ENCODE data around the gene RGSL1. TPM values are rescaled to one million over a fixed set of nuclear protein-coding genes. Genes with fewer than 3 reads are reported as not detected.

RGSL1 gene
- total and polyA plus RNA-seq, 9 of the 15 experiments (the other 6 are each of a cell fraction or from before 2014, with no cell fraction given): 0.03 TPM; not detected in 8

DNA sequence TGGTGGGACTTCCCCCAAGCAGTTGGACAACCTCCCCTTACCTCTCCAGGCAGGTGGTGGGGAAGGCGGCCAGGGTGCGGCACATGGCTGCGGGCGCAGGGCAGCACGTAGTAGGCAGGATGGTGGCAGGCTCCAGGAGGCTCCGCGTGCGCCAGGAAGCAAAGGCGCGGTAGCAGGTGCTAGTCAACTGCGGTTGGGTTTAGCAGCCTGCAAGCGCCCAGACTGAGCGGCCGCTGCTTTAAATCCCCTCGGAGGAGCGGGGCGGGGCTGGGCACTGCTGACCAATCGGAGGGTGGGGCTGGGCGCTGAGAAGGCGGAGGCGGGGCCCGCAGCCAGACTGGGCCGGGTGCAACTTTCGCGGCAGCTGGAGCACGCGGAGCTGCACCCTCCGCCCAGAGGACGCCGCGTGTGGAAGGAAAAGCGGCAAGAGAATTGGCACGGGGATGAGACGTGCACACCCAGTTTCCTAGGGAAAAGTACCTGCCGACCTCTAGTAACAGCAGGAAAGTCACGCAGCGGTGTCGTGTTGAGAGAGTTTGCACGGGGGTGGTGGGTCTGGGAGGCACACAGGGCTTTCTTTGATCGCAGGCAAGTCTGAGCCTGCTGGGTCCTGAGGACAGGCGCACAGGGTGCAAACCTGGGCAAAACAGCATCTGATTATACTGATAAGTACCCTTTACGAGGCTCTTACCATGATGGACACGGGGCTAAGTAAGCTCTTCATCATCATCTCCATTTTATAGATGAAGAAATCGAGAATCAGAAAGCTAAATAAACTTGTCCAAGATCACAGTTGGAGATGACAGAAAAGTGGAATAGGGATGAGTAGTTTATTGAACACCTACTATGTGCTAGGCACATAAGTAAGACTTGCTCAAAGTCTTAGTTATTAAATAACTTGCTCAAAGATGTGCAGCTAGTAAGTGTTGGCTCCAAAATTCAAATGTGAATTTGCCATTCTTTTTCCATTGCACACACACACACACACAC is 154.5 kb downstream of the RGSL1 start, which contains the start of gene RGS16 (continued):
- TF ChIP-seq ZNF79 (CRISPR knock-in tag; IDR thresholded peaks at IDR 0.05; ENCODE audit: low read depth) (no peak), BRF2 (IDR thresholded peaks at IDR 0.05; ENCODE audit: borderline replicate concordance, insufficient read depth, insufficient read length) (no peak), U2AF1 (optimal IDR thresholded peaks at IDR 0.05; ENCODE audit: low read depth, low read length) (no peak), ZNF263 (CRISPR knock-in tag; IDR thresholded peaks at IDR 0.05; ENCODE audit: borderline replicate concordance) (peak; percentile 77; the same call in 1 of the 2 replicates), ARHGAP35 (IDR thresholded peaks at IDR 0.05; ENCODE audit: partially characterized antibody) (peak; percentile 7), MCM7 (IDR thresholded peaks at IDR 0.05) (no peak), XRCC3 (IDR thresholded peaks at IDR 0.05) (no peak), RBM39 (optimal IDR thresholded peaks at IDR 0.05; ENCODE audit: low read depth, low read length) (no peak), HNRNPL (IDR thresholded peaks at IDR 0.05; ENCODE audit: low read depth, low read length) (no peak), C11orf30 (IDR thresholded peaks at IDR 0.05; ENCODE audit: low read depth) (no peak), RCOR1 (IDR thresholded peaks at IDR 0.05; ENCODE audit: borderline replicate concordance in 1 of 2, low read depth in 2 of 2, low read length in 2 of 2) (no peak), DPF2 (IDR thresholded peaks at IDR 0.05) (peak; percentile 34; the same call in 1 of the 2 replicates), MYBL2 (IDR thresholded peaks at IDR 0.05; ENCODE audit: low read depth) (no peak), MYBL2 (CRISPR knock-in tag; IDR thresholded peaks at IDR 0.05; ENCODE audit: borderline replicate concordance) (no peak; the same call in 1 of the 2 replicates), OTX1 (CRISPR knock-in tag; IDR thresholded peaks at IDR 0.05) (no peak)
- TF ChIP-seq, protein P1, sequence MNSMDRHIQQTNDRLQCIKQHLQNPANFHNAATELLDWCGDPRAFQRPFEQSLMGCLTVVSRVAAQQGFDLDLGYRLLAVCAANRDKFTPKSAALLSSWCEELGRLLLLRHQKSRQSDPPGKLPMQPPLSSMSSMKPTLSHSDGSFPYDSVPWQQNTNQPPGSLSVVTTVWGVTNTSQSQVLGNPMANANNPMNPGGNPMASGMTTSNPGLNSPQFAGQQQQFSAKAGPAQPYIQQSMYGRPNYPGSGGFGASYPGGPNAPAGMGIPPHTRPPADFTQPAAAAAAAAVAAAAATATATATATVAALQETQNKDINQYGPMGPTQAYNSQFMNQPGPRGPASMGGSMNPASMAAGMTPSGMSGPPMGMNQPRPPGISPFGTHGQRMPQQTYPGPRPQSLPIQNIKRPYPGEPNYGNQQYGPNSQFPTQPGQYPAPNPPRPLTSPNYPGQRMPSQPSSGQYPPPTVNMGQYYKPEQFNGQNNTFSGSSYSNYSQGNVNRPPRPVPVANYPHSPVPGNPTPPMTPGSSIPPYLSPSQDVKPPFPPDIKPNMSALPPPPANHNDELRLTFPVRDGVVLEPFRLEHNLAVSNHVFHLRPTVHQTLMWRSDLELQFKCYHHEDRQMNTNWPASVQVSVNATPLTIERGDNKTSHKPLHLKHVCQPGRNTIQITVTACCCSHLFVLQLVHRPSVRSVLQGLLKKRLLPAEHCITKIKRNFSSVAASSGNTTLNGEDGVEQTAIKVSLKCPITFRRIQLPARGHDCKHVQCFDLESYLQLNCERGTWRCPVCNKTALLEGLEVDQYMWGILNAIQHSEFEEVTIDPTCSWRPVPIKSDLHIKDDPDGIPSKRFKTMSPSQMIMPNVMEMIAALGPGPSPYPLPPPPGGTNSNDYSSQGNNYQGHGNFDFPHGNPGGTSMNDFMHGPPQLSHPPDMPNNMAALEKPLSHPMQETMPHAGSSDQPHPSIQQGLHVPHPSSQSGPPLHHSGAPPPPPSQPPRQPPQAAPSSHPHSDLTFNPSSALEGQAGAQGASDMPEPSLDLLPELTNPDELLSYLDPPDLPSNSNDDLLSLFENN (IDR thresholded peaks at IDR 0.05; ENCODE audit: low read depth in 2 of 2, low read length in 2 of 2): no peak
- TF ChIP-seq, protein P2, sequence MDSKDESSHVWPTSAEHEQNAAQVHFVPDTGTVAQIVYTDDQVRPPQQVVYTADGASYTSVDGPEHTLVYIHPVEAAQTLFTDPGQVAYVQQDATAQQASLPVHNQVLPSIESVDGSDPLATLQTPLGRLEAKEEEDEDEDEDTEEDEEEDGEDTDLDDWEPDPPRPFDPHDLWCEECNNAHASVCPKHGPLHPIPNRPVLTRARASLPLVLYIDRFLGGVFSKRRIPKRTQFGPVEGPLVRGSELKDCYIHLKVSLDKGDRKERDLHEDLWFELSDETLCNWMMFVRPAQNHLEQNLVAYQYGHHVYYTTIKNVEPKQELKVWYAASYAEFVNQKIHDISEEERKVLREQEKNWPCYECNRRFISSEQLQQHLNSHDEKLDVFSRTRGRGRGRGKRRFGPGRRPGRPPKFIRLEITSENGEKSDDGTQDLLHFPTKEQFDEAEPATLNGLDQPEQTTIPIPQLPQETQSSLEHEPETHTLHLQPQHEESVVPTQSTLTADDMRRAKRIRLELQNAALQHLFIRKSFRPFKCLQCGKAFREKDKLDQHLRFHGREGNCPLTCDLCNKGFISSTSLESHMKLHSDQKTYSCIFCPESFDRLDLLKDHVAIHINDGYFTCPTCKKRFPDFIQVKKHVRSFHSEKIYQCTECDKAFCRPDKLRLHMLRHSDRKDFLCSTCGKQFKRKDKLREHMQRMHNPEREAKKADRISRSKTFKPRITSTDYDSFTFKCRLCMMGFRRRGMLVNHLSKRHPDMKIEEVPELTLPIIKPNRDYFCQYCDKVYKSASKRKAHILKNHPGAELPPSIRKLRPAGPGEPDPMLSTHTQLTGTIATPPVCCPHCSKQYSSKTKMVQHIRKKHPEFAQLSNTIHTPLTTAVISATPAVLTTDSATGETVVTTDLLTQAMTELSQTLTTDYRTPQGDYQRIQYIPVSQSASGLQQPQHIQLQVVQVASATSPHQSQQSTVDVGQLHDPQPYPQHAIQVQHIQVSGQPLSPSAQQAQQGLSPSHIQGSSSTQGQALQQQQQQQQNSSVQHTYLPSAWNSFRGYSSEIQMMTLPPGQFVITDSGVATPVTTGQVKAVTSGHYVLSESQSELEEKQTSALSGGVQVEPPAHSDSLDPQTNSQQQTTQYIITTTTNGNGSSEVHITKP (IDR thresholded peaks at IDR 0.05; ENCODE audit: partially characterized antibody): no peak
- TF ChIP-seq, protein P3, sequence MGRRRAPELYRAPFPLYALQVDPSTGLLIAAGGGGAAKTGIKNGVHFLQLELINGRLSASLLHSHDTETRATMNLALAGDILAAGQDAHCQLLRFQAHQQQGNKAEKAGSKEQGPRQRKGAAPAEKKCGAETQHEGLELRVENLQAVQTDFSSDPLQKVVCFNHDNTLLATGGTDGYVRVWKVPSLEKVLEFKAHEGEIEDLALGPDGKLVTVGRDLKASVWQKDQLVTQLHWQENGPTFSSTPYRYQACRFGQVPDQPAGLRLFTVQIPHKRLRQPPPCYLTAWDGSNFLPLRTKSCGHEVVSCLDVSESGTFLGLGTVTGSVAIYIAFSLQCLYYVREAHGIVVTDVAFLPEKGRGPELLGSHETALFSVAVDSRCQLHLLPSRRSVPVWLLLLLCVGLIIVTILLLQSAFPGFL (CRISPR knock-in tag; IDR thresholded peaks at IDR 0.05): no peak
